Muscle layer of colon (tissue), 2 donors: Measurements from ENCODE around the gene PID1.

Source experiments
- H3K27ac ChIP-seq: one replicate; pipeline ENCODE4 v1.7.0; 2013; ENCODE audit warnings: low read depth, mild to moderate bottlenecking, low read length, moderate library complexity
- H3K27me3 ChIP-seq, 2 donors: one replicate each; pipeline ENCODE4 v1.7.0; 2013; ENCODE audit warnings: low read length in 2 of 2, mild to moderate bottlenecking in 2 of 2; ENCODE audit not compliant: insufficient read depth in 2 of 2, control insufficient read depth in 1 of 2
- H3K36me3 ChIP-seq: one replicate; pipeline ENCODE4 v1.7.0; 2013; ENCODE audit warnings: mild to moderate bottlenecking, low read length; ENCODE audit not compliant: insufficient read depth
- H3K4me1 ChIP-seq: one replicate; pipeline ENCODE4 v1.7.0; 2013; ENCODE audit warnings: mild to moderate bottlenecking, low read length; ENCODE audit not compliant: insufficient read depth
- H3K4me3 ChIP-seq, 2 donors: one replicate each; pipeline ENCODE4 v1.7.0; 2013; ENCODE audit warnings: low read length in 2 of 2, low read depth in 1 of 2, mild to moderate bottlenecking in 1 of 2, moderate library complexity in 1 of 2
- H3K9ac ChIP-seq: one replicate; pipeline ENCODE4 v1.7.0; 2013; ENCODE audit warnings: low read length
- H3K9me3 ChIP-seq: one replicate; pipeline ENCODE4 v1.7.0; 2013; ENCODE audit warnings: mild to moderate bottlenecking, low read length
- donor health status: abdominal sarcoma.
- donor health status: Adenocarcinoma of cecum.

PID1 gene

GRCh38 chr2:229282758-229283546, 11.9 kb upstream of the PID1 start:
- H3K27ac ChIP-seq: no peak overlapping the region
- no peaks in the 10 kb centered on the region for H3K27me3 ChIP-seq
- no peaks in the 10 kb centered on the region for H3K36me3 ChIP-seq

GRCh38 chr2:229279516-229279915, 8.4 kb upstream of the PID1 start:
- Histone ChIP-seq H3K4me3 (no peak overlapping the region), H3K9ac (no peak overlapping the region), H3K4me1 (no peaks in the 10 kb centered on the region), H3K36me3 (no peaks in the 10 kb centered on the region), H3K27ac (no peak overlapping the region), H3K27me3 (no peaks in the 10 kb centered on the region), H3K9me3 (no peaks in the 10 kb centered on the region)

More at GRCh38 chr2:229282758-229283546, 11.9 kb upstream of the PID1 start:
- Histone ChIP-seq H3K4me1 (no peaks in the 10 kb centered on the region), H3K9me3 (no peaks in the 10 kb centered on the region), H3K9ac (no peak overlapping the region), H3K4me3 (no peak overlapping the region)

GRCh38 chr2:229275506-229275905, 4.4 kb upstream of the PID1 start:
- no peaks in the 10 kb centered on the region for H3K36me3 ChIP-seq
- no peak overlapping the region for H3K4me3 ChIP-seq
- H3K9me3 ChIP-seq: no peaks in the 10 kb centered on the region

GRCh38 chr2:229273723-229274338, 2.7 kb upstream of the PID1 start:
- Histone ChIP-seq H3K36me3 (no peaks in the 10 kb centered on the region), H3K9me3 (no peaks in the 10 kb centered on the region), H3K27ac (no peak overlapping the region), H3K9ac (no peak overlapping the region), H3K27me3 (no peaks in the 10 kb centered on the region), H3K4me1 (peaks cover 24% of the 10 kb centered on the region), H3K4me3 (peak overlapping the region; percentile 39 to 46)

More at GRCh38 chr2:229275506-229275905, 4.4 kb upstream of the PID1 start:
- Histone ChIP-seq H3K9ac (no peak overlapping the region), H3K4me1 (peaks cover 12% of the 10 kb centered on the region), H3K27ac (no peak overlapping the region), H3K27me3 (no peaks in the 10 kb centered on the region)

GRCh38 chr2:229273006-229273722, 2.1 kb upstream of the PID1 start:
- no peaks in the 10 kb centered on the region for H3K9me3 ChIP-seq
- H3K9ac ChIP-seq: no peak overlapping the region
- H3K4me3 ChIP-seq: peak overlapping the region; percentile 39 to 46
- no peak overlapping the region for H3K27ac ChIP-seq
- no peaks in the 10 kb centered on the region for H3K27me3 ChIP-seq
- H3K4me1 ChIP-seq: peaks cover 24% of the 10 kb centered on the region
- H3K36me3 ChIP-seq: no peaks in the 10 kb centered on the region

DNA sequence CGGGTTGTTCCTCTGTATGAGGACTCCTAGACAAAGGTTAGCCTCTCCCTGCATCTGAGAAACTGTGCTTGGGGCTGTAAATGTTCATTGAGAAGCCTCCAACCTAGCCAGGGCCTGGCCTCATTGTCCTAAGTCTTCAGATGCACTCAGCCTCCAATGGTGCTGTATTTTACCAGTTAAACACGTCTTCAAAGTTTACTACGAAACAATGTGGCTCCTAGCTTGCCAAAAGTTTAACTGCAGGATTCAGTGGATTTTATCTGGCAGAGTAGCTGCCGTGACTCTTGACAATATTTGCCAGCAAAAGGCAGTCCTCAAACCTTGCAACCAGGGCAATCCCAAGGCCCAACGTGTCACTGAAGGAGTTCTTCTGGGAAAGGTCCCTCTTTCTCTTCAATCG, 1.1 kb downstream of the PID1 start:
- no peaks in the 10 kb centered on the region for H3K9me3 ChIP-seq
- no peaks in the 10 kb centered on the region for H3K27me3 ChIP-seq
- peak overlapping the region; percentile 67 for H3K27ac ChIP-seq
- H3K9ac ChIP-seq: peak overlapping the region; percentile 28
- peaks cover 24% of the 10 kb centered on the region for H3K4me1 ChIP-seq
- no peaks in the 10 kb centered on the region for H3K36me3 ChIP-seq
- peak overlapping the region; percentile 7 to 68 for H3K4me3 ChIP-seq

GRCh38 chr2:229269146-229269545, 1.9 kb downstream of the PID1 start:
- Histone ChIP-seq H3K9me3 (no peaks in the 10 kb centered on the region), H3K27me3 (no peaks in the 10 kb centered on the region), H3K27ac (peak overlapping the region; percentile 67), H3K4me1 (peaks cover 24% of the 10 kb centered on the region), H3K36me3 (no peaks in the 10 kb centered on the region), H3K9ac (peak overlapping the region; percentile 28), H3K4me3 (peak overlapping the region; percentile 1 to 68)

- Histone ChIP-seq H3K4me1 (peaks cover 20% of the 10 kb centered on the region), H3K9me3 (no peaks in the 10 kb centered on the region), H3K4me3 (peak overlapping the region in 1 of 2 donors; percentile 68), H3K36me3 (no peaks in the 10 kb centered on the region), H3K27me3 (no peaks in the 10 kb centered on the region), H3K27ac (no peak overlapping the region), H3K9ac (peak overlapping the region; percentile 6)
These were observed 2.5 kb downstream of the PID1 start for GRCh38 chr2:229268626-229269025.

GRCh38 chr2:229267080-229267479, 4.0 kb downstream of the PID1 start:
- H3K27me3 ChIP-seq: no peaks in the 10 kb centered on the region
- H3K4me3 ChIP-seq: peak overlapping the region in 1 of 2 donors; percentile 19
- peaks cover 12% of the 10 kb centered on the region for H3K4me1 ChIP-seq
- H3K36me3 ChIP-seq: peaks cover 4% of the 10 kb centered on the region
- H3K9me3 ChIP-seq: no peaks in the 10 kb centered on the region
- H3K27ac ChIP-seq: no peak overlapping the region
- no peak overlapping the region for H3K9ac ChIP-seq

DNA sequence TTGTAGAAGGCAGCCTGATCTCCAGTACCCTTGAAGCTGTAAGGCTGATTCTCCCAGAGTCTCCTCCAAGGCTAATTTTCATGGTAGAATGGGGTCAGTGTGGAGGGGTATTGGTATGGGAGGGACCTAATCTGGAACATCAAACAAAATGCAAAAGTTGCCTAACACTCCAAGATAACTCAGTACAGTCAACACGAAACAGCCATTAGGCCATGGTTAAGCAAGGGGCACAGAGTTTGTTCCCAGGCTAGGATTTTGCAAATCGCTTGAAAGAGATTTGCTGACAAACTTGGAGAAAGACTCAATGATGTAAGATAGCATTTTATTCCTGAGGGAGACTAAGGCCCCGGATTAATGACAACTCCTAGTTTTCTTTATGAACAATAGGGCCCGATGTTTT, 5.4 kb downstream of the PID1 start:
- no peak overlapping the region for H3K4me3 ChIP-seq
- H3K27ac ChIP-seq: no peak overlapping the region

GRCh38 chr2:229261599-229261998, 9.5 kb downstream of the PID1 start:
- no peak overlapping the region for H3K27ac ChIP-seq
- H3K4me1 ChIP-seq: no peaks in the 10 kb centered on the region
- no peaks in the 10 kb centered on the region for H3K27me3 ChIP-seq
- H3K36me3 ChIP-seq: peaks cover 12% of the 10 kb centered on the region
- H3K9me3 ChIP-seq: peaks cover 4% of the 10 kb centered on the region
- H3K9ac ChIP-seq: no peak overlapping the region
- peak overlapping the region in 1 of 2 donors; percentile 15 for H3K4me3 ChIP-seq

More for the DNA sequence above, 5.4 kb downstream of the PID1 start:
- no peaks in the 10 kb centered on the region for H3K27me3 ChIP-seq
- H3K9me3 ChIP-seq: peaks cover 4% of the 10 kb centered on the region
- H3K36me3 ChIP-seq: peaks cover 12% of the 10 kb centered on the region
- peaks cover 12% of the 10 kb centered on the region for H3K4me1 ChIP-seq
- H3K9ac ChIP-seq: no peak overlapping the region
